GM12878 (cell line): Measurements from ENCODE around the gene NEDD8. TPM values are rescaled to one million over a fixed set of nuclear protein-coding genes. Genes with fewer than 3 reads are reported as not detected.

ENCODE experiments used
- ATAC-seq: fragments of 200-7000 bp; cut with Tn5 transposase; 3 replicates; pipeline ENCODE4 v1.9.1; 2020; ENCODE audit warnings: mild to moderate bottlenecking, moderate library complexity
- BruUV-seq: library from RNA; stranded (reverse); fragments of 400-500 nt; replicated peaks from 2 replicates; lab custom pipeline; 2021; lab: Mats Ljungman, UMichigan
- CTCF ChIA-PET: fragments of 300-600 bp; sonication (Branson Sonifier 250); formaldehyde crosslinking; extraction: SDS; loops from one replicate; lab custom pipeline; 2021; ENCODE audit warnings: inconsistent platforms; lab: Yijun Ruan, JAX
- POLR2A ChIA-PET: fragments of 350-600 bp; formaldehyde crosslinking; extraction: SDS; loops from one replicate; lab custom pipeline; 2021; ENCODE audit warnings: inconsistent platforms; lab: Charles Lee
- RAD21 ChIA-PET: fragments of 300-600 bp; sonication (Branson Sonifier 250); formaldehyde crosslinking; loops from one replicate; lab custom pipeline; 2023; ENCODE audit warnings: antibody characterized with exemption; ENCODE audit not compliant: unreplicated experiment; lab: Charles Lee
- SMC1A ChIA-PET: fragments of 300-600 bp; sonication (Branson Sonifier 250); formaldehyde crosslinking; loops from one replicate; lab custom pipeline; 2023; ENCODE audit not compliant: unreplicated experiment, uncharacterized antibody; lab: Charles Lee
- DNase-seq: peaks from one replicate; pipeline ENCODE4 v3.0.0-alpha.2; 2011; ENCODE audit warnings: low read depth, low spot score
- FAIRE-seq: peaks from 3 replicates; lab custom pipeline; 2011; peaks lifted over from hg19 to GRCh38; lab: Jason Lieb, UNC
- H2AFZ ChIP-seq: 2 replicates; pipeline ENCODE4 v1.6.0; 2011; ENCODE audit warnings: low read depth, low read length, control low read depth; ENCODE audit not compliant: control insufficient read depth
- H3K27ac ChIP-seq: 2 replicates; pipeline ENCODE4 v1.5.1; 2011; ENCODE audit warnings: control low read depth; ENCODE audit not compliant: control insufficient read depth, insufficient read depth
- H3K27me3 ChIP-seq, 2 experiments: replicated peaks in 1 of 2; 2 replicates each; pipeline versions ENCODE4 v1.6.0 to v1.6.1; 2011; ENCODE audit warnings: low read length in 1 of 2; ENCODE audit not compliant: control insufficient read depth in 2 of 2, insufficient read depth in 2 of 2
- H3K36me3 ChIP-seq, 2 experiments: 2 replicates each; pipeline ENCODE4 v1.5.1; 2011; ENCODE audit warnings: low read length in 1 of 2; ENCODE audit not compliant: control insufficient read depth in 2 of 2, insufficient read depth in 2 of 2
- H3K4me1 ChIP-seq: 2 replicates; pipeline ENCODE4 v1.6.1; 2011; ENCODE audit warnings: mild to moderate bottlenecking, low read length, moderate library complexity, mixed read lengths; ENCODE audit not compliant: control insufficient read depth, insufficient read depth
- H3K4me2 ChIP-seq: 2 replicates; pipeline ENCODE4 v1.6.0; 2011; ENCODE audit warnings: control low read depth; ENCODE audit not compliant: control insufficient read depth, insufficient read depth
- H3K4me3 ChIP-seq: fragments of 200-600 bp; sonication (generic); 2 replicates; pipeline ENCODE4 v1.5.1; 2016
- H3K79me2 ChIP-seq: 2 replicates; pipeline ENCODE4 v1.6.0; 2011; ENCODE audit warnings: low read length; ENCODE audit not compliant: control insufficient read depth, insufficient read depth
- H3K9ac ChIP-seq: 2 replicates; pipeline ENCODE4 v1.8.0; 2011; ENCODE audit warnings: low read length, control low read depth, mixed read lengths; ENCODE audit not compliant: control insufficient read depth, insufficient read depth
- H3K9me3 ChIP-seq: replicated peaks from 3 replicates; pipeline ENCODE4 v1.5.1; 2011; ENCODE audit warnings: mild to moderate bottlenecking, low read length; ENCODE audit not compliant: control insufficient read depth, insufficient read depth
- H4K20me1 ChIP-seq: 2 replicates; pipeline ENCODE4 v1.6.0; 2011; ENCODE audit not compliant: control insufficient read depth, insufficient read depth
- EP300 ChIP-seq, 2 experiments: fragments of 150-350 bp in 1 of 2; IDR thresholded peaks; 2 replicates each; pipeline ENCODE4 v1.6.1; 2011 to 2012; ENCODE audit warnings: low read depth in 2 of 2, low read length in 2 of 2, borderline replicate concordance in 1 of 2, improper control_type of control experiment in 1 of 2, inconsistent platforms in 1 of 2; ENCODE audit not compliant: control insufficient read depth in 1 of 2
- NFIC ChIP-seq: IDR thresholded peaks from 2 replicates; pipeline ENCODE4 v1.6.1; 2012; ENCODE audit warnings: low read depth, mild to moderate bottlenecking, inconsistent platforms, low read length, moderate library complexity
- PRDM15 ChIP-seq: fragments of 450-650 bp; formaldehyde crosslinking; IDR thresholded peaks from 2 replicates; pipeline ENCODE4 v1.4.0; 2020; ENCODE audit warnings: mild to moderate bottlenecking, moderate library complexity
- SIX5 ChIP-seq: IDR thresholded peaks from 2 replicates; pipeline ENCODE4 v1.6.1; 2011; ENCODE audit warnings: mild to moderate bottlenecking, low read depth, low read length, moderate library complexity; ENCODE audit not compliant: severe bottlenecking
- YBX1 ChIP-seq: fragments of 450-650 bp; IDR thresholded peaks from 2 replicates; pipeline ENCODE4 v1.6.1; 2016; ENCODE audit warnings: antibody characterized with exemption
- ZNF24 ChIP-seq: fragments of 450-650 bp; IDR thresholded peaks from 2 replicates; pipeline ENCODE4 v1.6.1; 2017; ENCODE audit warnings: antibody characterized with exemption, mild to moderate bottlenecking
- WGBS: methylation state at CpG from one replicate; pipeline ENCODE4 v1.1.6; 2016; ENCODE audit warnings: low lambda C conversion rate; ENCODE audit not compliant: insufficient replicate concordance, insufficient coverage; ENCODE audit errors: missing lambda C conversion rate; 5-methylcytosine and 5-hydroxymethylcytosine counted together
- in situ Hi-C: fragments of 300-500 bp; cut with MboI; formaldehyde crosslinking; loops from 9 replicates; pipeline ENCODE4 v1.14.3; 2018; ENCODE audit warnings: mixed read lengths
- intact Hi-C: fragments of 100-400 bp; cut with micrococcal nuclease; formaldehyde crosslinking; loops from one replicate; pipeline ENCODE4 v1.14.2; 2022; ENCODE audit not compliant: unreplicated experiment
- polyA plus RNA-seq, 11 experiments: library from polyadenylated mRNA; depleted of rRNA in 4 of 11; unstranded in 6 of 11; stranded (reverse) in 5 of 11; fragments of >200 nt; fragmentation: Nextera tagmentation in 4 of 11; fragmentation: Illumina TruSeq in 1 of 11; extraction: Ambion mirVana in 4 of 11; extraction: Trizol in 1 of 11; gene quantifications; 1 replicate in 1 of 11; 2 replicates in 10 of 11; pipeline versions ENCODE4 v1.2.1 to v1.2.3, GENCODE V29; 2011 to 2016; ENCODE audit warnings: inconsistent platforms in 2 of 11, missing spikeins in 2 of 11, low read depth in 1 of 11
- total RNA-seq, 4 experiments: library from RNA; depleted of rRNA in 3 of 4; stranded (reverse); fragments of >200 nt in 3 of 4; fragmentation: Illumina TruSeq in 1 of 4; extraction: Trizol in 1 of 4; gene quantifications; 2 replicates each; pipeline versions ENCODE4 v1.2.1 to v1.2.3, GENCODE V29; 2013 to 2021
- TF ChIP-seq, protein P1 (sequence below): fragments of 450-650 bp; IDR thresholded peaks from 2 replicates; pipeline ENCODE4 v1.6.1; 2018; ENCODE audit warnings: mild to moderate bottlenecking, low read depth, moderate library complexity; ENCODE audit not compliant: partially characterized antibody
- TF ChIP-seq, protein P2 (sequence below): IDR thresholded peaks from 2 replicates; pipeline ENCODE4 v1.6.1; 2012; ENCODE audit warnings: low read depth, low read length, improper control_type of control experiment

The NEDD8 gene
- total and polyA plus RNA-seq, 10 of the 15 experiments (the other 5 are each of a cell fraction or from before 2014, with no cell fraction given): 164 to 991 (median 300) TPM

DNA sequence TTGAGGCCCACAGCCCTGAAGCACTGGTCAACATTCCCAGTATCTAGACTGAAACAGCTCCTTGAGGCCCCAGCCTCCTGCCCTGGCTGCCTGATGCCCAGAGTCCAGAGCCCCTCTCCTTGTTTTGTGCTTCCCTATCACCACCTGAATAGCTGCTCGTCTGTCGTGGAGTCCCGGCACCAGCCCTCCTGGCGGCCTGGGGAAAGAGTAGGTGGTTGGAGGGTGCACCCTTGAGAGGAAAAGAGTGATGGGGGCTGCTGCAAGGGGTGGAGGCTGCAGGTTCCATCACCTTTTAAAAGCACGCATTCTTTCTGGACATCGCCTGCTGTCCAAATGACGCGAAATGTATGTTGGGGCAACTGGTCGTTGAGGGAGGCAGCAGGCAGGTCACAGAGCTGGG is 36.1 kb upstream of the NEDD8 start:
- intact Hi-C loops: no loop called here
- FAIRE-seq: no peak
- peaks cover 12% of the 10 kb centered on the region for H3K79me2 ChIP-seq
- no peak overlapping the region for H3K27ac ChIP-seq
- ChIA-PET SMC1A (interaction anchor here (0.9 to 1.1 kb wide), 2 partner anchors 17 to 22 kb away, joined by 3 read pairs; no protein-coding TSS in a partner anchor), CTCF (interaction anchor here (1.1 to 17.1 kb wide), 2 partner anchors 23 to 29 kb away, joined by 3 to 266 read pairs; partner anchors contain the start of gene TINF2), RAD21 (interaction anchor here (0.5 kb wide), 1 partner anchor 25 kb away, joined by 3 read pairs; no protein-coding TSS in a partner anchor)
- H3K4me2 ChIP-seq: no peak overlapping the region
- in situ Hi-C loops: no loop called here
- peaks cover 10% of the 10 kb centered on the region for H3K4me1 ChIP-seq
- no peak for DNase-seq
- no TSS peak for BruUV-seq
- TF ChIP-seq ZNF24: no peak
- TF ChIP-seq EP300 (IDR thresholded peaks at IDR 0.05; ENCODE audit: borderline replicate concordance in 1 of 2, control insufficient read depth in 1 of 2, low read depth in 2 of 2, low read length in 2 of 2): no peak
- no peak for TF ChIP-seq PRDM15 (CRISPR knock-in tag)
- TF ChIP-seq, protein P1, sequence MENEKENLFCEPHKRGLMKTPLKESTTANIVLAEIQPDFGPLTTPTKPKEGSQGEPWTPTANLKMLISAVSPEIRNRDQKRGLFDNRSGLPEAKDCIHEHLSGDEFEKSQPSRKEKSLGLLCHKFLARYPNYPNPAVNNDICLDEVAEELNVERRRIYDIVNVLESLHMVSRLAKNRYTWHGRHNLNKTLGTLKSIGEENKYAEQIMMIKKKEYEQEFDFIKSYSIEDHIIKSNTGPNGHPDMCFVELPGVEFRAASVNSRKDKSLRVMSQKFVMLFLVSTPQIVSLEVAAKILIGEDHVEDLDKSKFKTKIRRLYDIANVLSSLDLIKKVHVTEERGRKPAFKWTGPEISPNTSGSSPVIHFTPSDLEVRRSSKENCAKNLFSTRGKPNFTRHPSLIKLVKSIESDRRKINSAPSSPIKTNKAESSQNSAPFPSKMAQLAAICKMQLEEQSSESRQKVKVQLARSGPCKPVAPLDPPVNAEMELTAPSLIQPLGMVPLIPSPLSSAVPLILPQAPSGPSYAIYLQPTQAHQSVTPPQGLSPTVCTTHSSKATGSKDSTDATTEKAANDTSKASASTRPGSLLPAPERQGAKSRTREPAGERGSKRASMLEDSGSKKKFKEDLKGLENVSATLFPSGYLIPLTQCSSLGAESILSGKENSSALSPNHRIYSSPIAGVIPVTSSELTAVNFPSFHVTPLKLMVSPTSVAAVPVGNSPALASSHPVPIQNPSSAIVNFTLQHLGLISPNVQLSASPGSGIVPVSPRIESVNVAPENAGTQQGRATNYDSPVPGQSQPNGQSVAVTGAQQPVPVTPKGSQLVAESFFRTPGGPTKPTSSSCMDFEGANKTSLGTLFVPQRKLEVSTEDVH: no peak
- TF ChIP-seq SIX5: no peak
- no peak for TF ChIP-seq YBX1
- TF ChIP-seq, protein P2, sequence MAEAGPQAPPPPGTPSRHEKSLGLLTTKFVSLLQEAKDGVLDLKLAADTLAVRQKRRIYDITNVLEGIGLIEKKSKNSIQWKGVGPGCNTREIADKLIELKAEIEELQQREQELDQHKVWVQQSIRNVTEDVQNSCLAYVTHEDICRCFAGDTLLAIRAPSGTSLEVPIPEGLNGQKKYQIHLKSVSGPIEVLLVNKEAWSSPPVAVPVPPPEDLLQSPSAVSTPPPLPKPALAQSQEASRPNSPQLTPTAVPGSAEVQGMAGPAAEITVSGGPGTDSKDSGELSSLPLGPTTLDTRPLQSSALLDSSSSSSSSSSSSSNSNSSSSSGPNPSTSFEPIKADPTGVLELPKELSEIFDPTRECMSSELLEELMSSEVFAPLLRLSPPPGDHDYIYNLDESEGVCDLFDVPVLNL: no peak
- no peak for TF ChIP-seq NFIC
- TF ChIP-seq, all 136 proteins: peak for 0
- no peak for ATAC-seq
- 89% methylated on average over 9 of the region's 9 CpGs for WGBS
- Histone ChIP-seq H3K36me3 (peaks cover 3 to 18% of the 10 kb centered on the region in 2 experiments; a peak in 3 of 4 replicates), H3K27me3 (no peaks in the 10 kb centered on the region), H2AFZ (no peak overlapping the region), H4K20me1 (no peaks in the 10 kb centered on the region), H3K9ac (no peak overlapping the region), H3K4me3 (no peak overlapping the region), H3K9me3 (no peaks in the 10 kb centered on the region)
- POLR2A ChIA-PET: interaction anchor here (0.6 to 10.9 kb wide), 2 partner anchors 23 to 98 kb away, joined by 3 to 171 read pairs; partner anchors contain the start of gene TINF2
